BLaER1 treated with 17β-estradiol and CSF1 and Interleukin-3, amounts not matched to agents 10 nM and 100 nM (cell line): Measurements from ENCODE around the gene MTG2.

Experiments
- H3K27ac ChIP-seq, 11 experiments: shearing (Covaris generic); formaldehyde crosslinking; 2 replicates each; pipeline ENCODE4 v1.8.1; 2022
- H3K27me3 ChIP-seq, 11 experiments: shearing (Covaris generic); formaldehyde crosslinking; 2 replicates each; pipeline ENCODE4 v1.8.1; 2022
- H3K36me3 ChIP-seq, 11 experiments: shearing (Covaris generic); formaldehyde crosslinking; 2 replicates each; pipeline ENCODE4 v1.8.1; 2022
- H3K4me1 ChIP-seq, 10 experiments: shearing (Covaris generic); formaldehyde crosslinking; 2 replicates each; pipeline ENCODE4 v1.8.1; 2022
- H3K4me2 ChIP-seq, 11 experiments: shearing (Covaris generic); formaldehyde crosslinking; 2 replicates each; pipeline ENCODE4 v1.8.1; 2022
- H3K4me3 ChIP-seq, 10 experiments: shearing (Covaris generic); formaldehyde crosslinking; 2 replicates each; pipeline ENCODE4 v1.8.1; 2022
- H3K9ac ChIP-seq, 11 experiments: shearing (Covaris generic); formaldehyde crosslinking; 2 replicates each; pipeline ENCODE4 v1.8.1; 2022
- H3K9me3 ChIP-seq, 11 experiments: shearing (Covaris generic); formaldehyde crosslinking; replicated peaks in 1 of 11; 2 replicates each; pipeline ENCODE4 v1.8.1; 2022
- H4K20me1 ChIP-seq, 11 experiments: shearing (Covaris generic); formaldehyde crosslinking; 2 replicates each; pipeline ENCODE4 v1.8.1; 2022
- Cebpa-rat ChIP-seq, 11 experiments: shearing (Covaris generic); IDR thresholded peaks; 2 replicates each; pipeline ENCODE4 v1.8.1; 2022

The MTG2 gene

GRCh38 chr20:62178316-62179161 is 4.3 kb upstream of the MTG2 start:
- 0 out of 22 replicates have a peak overlapping the region, but pooled peaks of 2 of the 11 experiments have one; percentile 1 to 37 for H3K9ac ChIP-seq
- H3K27ac ChIP-seq = no peak overlapping the region
- H3K4me3 ChIP-seq = no peak overlapping the region
- peaks cover 0 to 6% (median 0%) of the 10 kb centered on the region in 11 experiments; a peak in 2 of 22 replicates for H4K20me1 ChIP-seq
- H3K9me3 ChIP-seq = no peaks in the 10 kb centered on the region
- H3K4me1 ChIP-seq = peaks cover 6 to 12% (median 9%) of the 10 kb centered on the region in 10 experiments
- no peak overlapping the region for H3K4me2 ChIP-seq
- H3K36me3 ChIP-seq = peaks cover 35 to 69% (median 58%) of the 10 kb centered on the region in 11 experiments
- no peaks in the 10 kb centered on the region for H3K27me3 ChIP-seq
- no peak for TF ChIP-seq Cebpa-rat (IDR thresholded peaks at IDR 0.05)

- no peak overlapping the region for H3K27ac ChIP-seq
- no peak for TF ChIP-seq Cebpa-rat (IDR thresholded peaks at IDR 0.05)
- H3K9ac ChIP-seq = 0 out of 22 replicates have a peak overlapping the region, but pooled peaks of 2 of the 11 experiments have one; percentile 1 to 37
- H3K4me1 ChIP-seq = peaks cover 12 to 18% (median 15%) of the 10 kb centered on the region in 10 experiments
- no peaks in the 10 kb centered on the region for H3K9me3 ChIP-seq
- no peaks in the 10 kb centered on the region for H3K27me3 ChIP-seq
- H3K4me3 ChIP-seq = no peak overlapping the region
- H3K36me3 ChIP-seq = peaks cover 29 to 63% (median 53%) of the 10 kb centered on the region in 11 experiments
- H4K20me1 ChIP-seq = peaks cover 0 to 6% (median 0%) of the 10 kb centered on the region in 11 experiments; a peak in 2 of 22 replicates
- H3K4me2 ChIP-seq = no peak overlapping the region
Measured at GRCh38 chr20:62179162-62179504, 3.7 kb upstream of the MTG2 start.

GRCh38 chr20:62181808-62182207 is 1.0 kb upstream of the MTG2 start:
- Histone ChIP-seq H3K9ac (peak overlapping the region; percentile 91 to 99 (median 95); a peak in 21 of 22 replicates), H3K27ac (peak overlapping the region in 9 of 11 experiments; percentile 91 to 97 (median 94); a peak in 16 of 22 replicates), H3K4me3 (peak overlapping the region; percentile 74 to 95 (median 88); a peak in 19 of 20 replicates)

GRCh38 chr20:62183426-62184142 is 756 bp downstream of the MTG2 start:
- H3K4me1 ChIP-seq = peaks cover 30 to 53% (median 44%) of the 10 kb centered on the region in 10 experiments
- peaks cover 0 to 36% (median 19%) of the 10 kb centered on the region in 11 experiments; a peak in 16 of 22 replicates for H4K20me1 ChIP-seq
- peak overlapping the region; percentile 74 to 95 (median 88) for H3K4me3 ChIP-seq
- no peaks in the 10 kb centered on the region for H3K27me3 ChIP-seq
- H3K9me3 ChIP-seq = no peaks in the 10 kb centered on the region
- H3K36me3 ChIP-seq = peaks cover 7 to 23% (median 14%) of the 10 kb centered on the region in 11 experiments; a peak in 21 of 22 replicates
- TF ChIP-seq Cebpa-rat (IDR thresholded peaks at IDR 0.05) = no peak
- peak overlapping the region; percentile 91 to 99 (median 95) for H3K9ac ChIP-seq
- peak overlapping the region; percentile 91 to 97 (median 94) for H3K27ac ChIP-seq
- peak overlapping the region; percentile 78 to 98 (median 94) for H3K4me2 ChIP-seq

More at GRCh38 chr20:62181808-62182207, 1.0 kb upstream of the MTG2 start:
- H3K9me3 ChIP-seq = no peaks in the 10 kb centered on the region
- H3K27me3 ChIP-seq = no peaks in the 10 kb centered on the region
- H3K4me2 ChIP-seq = peak overlapping the region; percentile 75 to 97 (median 90)
- TF ChIP-seq Cebpa-rat (IDR thresholded peaks at IDR 0.05) = no peak
- peaks cover 0 to 18% (median 5%) of the 10 kb centered on the region in 11 experiments; a peak in 10 of 22 replicates for H4K20me1 ChIP-seq
- H3K4me1 ChIP-seq = peaks cover 30 to 40% (median 36%) of the 10 kb centered on the region in 10 experiments
- H3K36me3 ChIP-seq = peaks cover 11 to 37% (median 26%) of the 10 kb centered on the region in 11 experiments; a peak in 20 of 22 replicates

GRCh38 chr20:62186096-62186426 is 3.2 kb downstream of the MTG2 start:
- peaks cover 5 to 60% (median 44%) of the 10 kb centered on the region in 11 experiments for H4K20me1 ChIP-seq
- peaks cover 39 to 58% (median 49%) of the 10 kb centered on the region in 10 experiments for H3K4me1 ChIP-seq
- H3K4me3 ChIP-seq = no peak overlapping the region
- no peaks in the 10 kb centered on the region for H3K27me3 ChIP-seq
- H3K9ac ChIP-seq = 0 out of 22 replicates have a peak overlapping the region, but pooled peaks of 1 of the 11 experiments have one; percentile 18
- peaks cover 14 to 30% (median 24%) of the 10 kb centered on the region in 11 experiments; a peak in 21 of 22 replicates for H3K36me3 ChIP-seq
- peak overlapping the region in 5 of 11 experiments; percentile 8 to 29 (median 27); a peak in 7 of 22 replicates for H3K4me2 ChIP-seq
- H3K9me3 ChIP-seq = no peaks in the 10 kb centered on the region
- no peak overlapping the region for H3K27ac ChIP-seq
- no peak for TF ChIP-seq Cebpa-rat (IDR thresholded peaks at IDR 0.05)

GRCh38 chr20:62186887-62187866 is 4.3 kb downstream of the MTG2 start:
- Histone ChIP-seq H3K27ac (no peak overlapping the region), H3K27me3 (no peaks in the 10 kb centered on the region)

GRCh38 chr20:62190639-62191411 is 8.0 kb downstream of the MTG2 start:
- no peak overlapping the region for H3K4me3 ChIP-seq
- H3K27me3 ChIP-seq = no peaks in the 10 kb centered on the region
- peaks cover 41 to 98% (median 91%) of the 10 kb centered on the region in 11 experiments for H4K20me1 ChIP-seq
- H3K27ac ChIP-seq = no peak overlapping the region
- peak overlapping the region in 7 of 11 experiments; percentile 6 to 37 (median 23); a peak in 7 of 22 replicates for H3K9ac ChIP-seq
- no peak for TF ChIP-seq Cebpa-rat (IDR thresholded peaks at IDR 0.05)
- H3K9me3 ChIP-seq = no peaks in the 10 kb centered on the region
- H3K36me3 ChIP-seq = peaks cover 17 to 48% (median 37%) of the 10 kb centered on the region in 11 experiments; a peak in 21 of 22 replicates
- peaks cover 36 to 76% (median 65%) of the 10 kb centered on the region in 10 experiments for H3K4me1 ChIP-seq
- H3K4me2 ChIP-seq = peak overlapping the region in 9 of 11 experiments; percentile 43 to 82 (median 72); a peak in 17 of 22 replicates

More at GRCh38 chr20:62186887-62187866, 4.3 kb downstream of the MTG2 start:
- no peak for TF ChIP-seq Cebpa-rat (IDR thresholded peaks at IDR 0.05)
- H3K4me3 ChIP-seq = no peak overlapping the region
- peaks cover 16 to 72% (median 55%) of the 10 kb centered on the region in 11 experiments for H4K20me1 ChIP-seq
- H3K9me3 ChIP-seq = no peaks in the 10 kb centered on the region
- H3K9ac ChIP-seq = no peak overlapping the region
- H3K36me3 ChIP-seq = peaks cover 14 to 33% (median 25%) of the 10 kb centered on the region in 11 experiments; a peak in 21 of 22 replicates
- peak overlapping the region in 9 of 11 experiments; percentile 2 to 66 (median 29); a peak in 11 of 22 replicates for H3K4me2 ChIP-seq
- H3K4me1 ChIP-seq = peaks cover 42 to 62% (median 54%) of the 10 kb centered on the region in 10 experiments
